K562 (cell line): ENCODE results near the gene ACTN4. TPM values are rescaled to one million over a fixed set of nuclear protein-coding genes. Genes with fewer than 3 reads are reported as not detected.

Experiments
- FOXJ2 ChIP-seq: fragments of 200-800 bp; sonication (Bioruptor generic); IDR thresholded peaks from 2 replicates; pipeline ENCODE4 v1.6.1; 2016; ENCODE audit warnings: missing genetic modification characterization, missing compliant biosample characterization
- MAZ ChIP-seq, 2 experiments: fragments of 450-650 bp in 1 of 2; sonication (generic) in 1 of 2; formaldehyde crosslinking; IDR thresholded peaks in 1 of 2; conservative IDR thresholded peaks in 1 of 2; 2 replicates each; pipeline versions ENCODE4 v1.4.0 to v1.5.0; 2020; ENCODE audit warnings: mild to moderate bottlenecking in 1 of 2, missing genetic modification reagents in 1 of 2
- PML ChIP-seq: IDR thresholded peaks from 2 replicates; pipeline ENCODE4 v1.6.1; 2012; ENCODE audit warnings: low read length, inconsistent platforms
- RAD51 ChIP-seq: fragments of 450-650 bp; IDR thresholded peaks from 2 replicates; pipeline ENCODE4 v1.7.1; 2016; ENCODE audit warnings: low read depth, mild to moderate bottlenecking, borderline replicate concordance
- RCOR1 ChIP-seq, 2 experiments: IDR thresholded peaks; 2 replicates each; pipeline ENCODE4 v1.6.1; 2012; ENCODE audit warnings: low read depth in 2 of 2, low read length in 2 of 2, borderline replicate concordance in 1 of 2, improper control_type of control experiment in 1 of 2
- ZNF318 ChIP-seq, 2 experiments: fragments of 450-650 bp; IDR thresholded peaks; 2 replicates each; pipeline ENCODE4 v1.6.1; 2016; ENCODE audit warnings: mild to moderate bottlenecking in 2 of 2, borderline replicate concordance in 1 of 2, low read depth in 1 of 2, moderate library complexity in 1 of 2
- ZNF586 ChIP-seq: fragments of 450-650 bp; formaldehyde crosslinking; conservative IDR thresholded peaks from 2 replicates; pipeline ENCODE4 v1.4.0; 2020; ENCODE audit warnings: mild to moderate bottlenecking, moderate library complexity
- polyA plus RNA-seq, 8 experiments: library from polyadenylated mRNA; depleted of rRNA in 4 of 8; stranded (reverse) in 5 of 8; unstranded in 3 of 8; fragments of >200 nt; fragmentation: Nextera tagmentation in 2 of 8; fragmentation: Illumina TruSeq in 1 of 8; extraction: Ambion mirVana in 2 of 8; extraction: Trizol in 1 of 8; gene quantifications; 2 replicates each; pipeline versions ENCODE4 v1.2.1 to v1.2.3, GENCODE V29; 2011 to 2014; ENCODE audit warnings: inconsistent platforms in 1 of 8, missing spikeins in 1 of 8
- total RNA-seq, 7 experiments: library from RNA; depleted of rRNA in 6 of 7; stranded (reverse); fragments of >200 nt in 6 of 7; fragmentation: Illumina TruSeq in 2 of 7; extraction: Trizol in 2 of 7; gene quantifications; 2 replicates each; pipeline versions ENCODE4 v1.2.1 to v1.2.3, GENCODE V29; 2011 to 2021; ENCODE audit warnings: low replicate concordance in 1 of 7
- TF ChIP-seq, protein P1 (sequence below): fragments of 200-800 bp; sonication (Bioruptor generic); IDR thresholded peaks from 2 replicates; pipeline ENCODE4 v1.6.1; 2017; ENCODE audit warnings: missing genetic modification characterization, missing compliant biosample characterization

Gene ACTN4
- total and polyA plus RNA-seq, 9 of the 15 experiments (the other 6 are each of a cell fraction or from before 2014, with no cell fraction given): 3.1 to 385 (median 125) TPM

- TF ChIP-seq ZNF318 (IDR thresholded peaks at IDR 0.05; ENCODE audit: borderline replicate concordance in 1 of 2, low read depth in 1 of 2): peak in 1 of 2 experiments; percentile 40; a peak in 1 of 4 replicates
- peak in 1 of 2 experiments; percentile 60; a peak in 1 of 4 replicates for TF ChIP-seq MAZ (CRISPR knock-in tag; conservative IDR thresholded peaks at IDR 0.05 in 1 of 2, IDR thresholded peaks at IDR 0.05 in 1 of 2)
- TF ChIP-seq, protein P1, sequence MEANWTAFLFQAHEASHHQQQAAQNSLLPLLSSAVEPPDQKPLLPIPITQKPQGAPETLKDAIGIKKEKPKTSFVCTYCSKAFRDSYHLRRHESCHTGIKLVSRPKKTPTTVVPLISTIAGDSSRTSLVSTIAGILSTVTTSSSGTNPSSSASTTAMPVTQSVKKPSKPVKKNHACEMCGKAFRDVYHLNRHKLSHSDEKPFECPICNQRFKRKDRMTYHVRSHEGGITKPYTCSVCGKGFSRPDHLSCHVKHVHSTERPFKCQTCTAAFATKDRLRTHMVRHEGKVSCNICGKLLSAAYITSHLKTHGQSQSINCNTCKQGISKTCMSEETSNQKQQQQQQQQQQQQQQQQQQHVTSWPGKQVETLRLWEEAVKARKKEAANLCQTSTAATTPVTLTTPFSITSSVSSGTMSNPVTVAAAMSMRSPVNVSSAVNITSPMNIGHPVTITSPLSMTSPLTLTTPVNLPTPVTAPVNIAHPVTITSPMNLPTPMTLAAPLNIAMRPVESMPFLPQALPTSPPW (CRISPR knock-in tag): peak; percentile 69
- no peak for TF ChIP-seq PML
- TF ChIP-seq ZNF586: no peak
- TF ChIP-seq FOXJ2 (tag): peak; percentile 75; the same call in 1 of the 2 replicates
- TF ChIP-seq RCOR1 (IDR thresholded peaks at IDR 0.05; ENCODE audit: borderline replicate concordance in 1 of 2, low read depth in 2 of 2, low read length in 2 of 2): peak in 1 of 2 experiments; percentile 73; a peak in 2 of 4 replicates
- peak; percentile 89 for TF ChIP-seq RAD51
Measured at GRCh38 chr19:38683393-38684077, 36.1 kb downstream of the ACTN4 start (continued).
